H1 (cell line): ENCODE data around the gene PCDHA13. TPM values are rescaled to one million over a fixed set of nuclear protein-coding genes. Genes with fewer than 3 reads are reported as not detected.

Experiments
- CHD2 ChIP-seq: IDR thresholded peaks from 2 replicates; pipeline ENCODE4 v1.6.1; 2012; ENCODE audit warnings: low read length, improper control_type of control experiment
- JUN ChIP-seq: IDR thresholded peaks from 2 replicates; pipeline ENCODE4 v1.6.1; 2011; ENCODE audit warnings: low read depth, mild to moderate bottlenecking, improper control_type of control experiment, low read length
- PHF8 ChIP-seq: fragments of 200-600 bp; sonication (generic); conservative IDR thresholded peaks from 2 replicates; pipeline ENCODE4 v1.7.1; 2012; ENCODE audit warnings: low read depth, mild to moderate bottlenecking, inconsistent platforms, low read length, moderate library complexity
- RXRA ChIP-seq: IDR thresholded peaks from 2 replicates; pipeline ENCODE4 v1.6.1; 2011; ENCODE audit warnings: low read depth, mild to moderate bottlenecking, low read length, moderate library complexity; ENCODE audit not compliant: insufficient read depth
- polyA plus RNA-seq, 7 experiments: library from polyadenylated mRNA; depleted of rRNA in 3 of 7; stranded (reverse) in 5 of 7; unstranded in 2 of 7; fragments of >200 nt in 5 of 7; fragments of 200-250 nt in 2 of 7; gene quantifications; 1 replicate in 5 of 7; 2 replicates in 1 of 7; 4 replicates in 1 of 7; pipeline versions ENCODE4 v1.2.1 to v1.2.3, GENCODE V29; 2011 to 2013; ENCODE audit warnings: missing spikeins in 2 of 7, mixed read lengths in 2 of 7
- total RNA-seq: library from RNA; stranded (reverse); fragmentation: NEBNext Ultra II Directional; extraction: Animal tissue kit (Norgen Biotek cat#: 25700); gene quantifications from 2 replicates; pipeline ENCODE4 v1.2.1, GENCODE V29; 2021

The PCDHA13 gene
- total and polyA plus RNA-seq, 2 of the 8 experiments (the other 6 are each of a cell fraction or from before 2014, with no cell fraction given): 1.2 to 1.3 TPM

GRCh38 chr5:140923601-140924000 is 41.7 kb downstream of the PCDHA13 start (continued):
- TF ChIP-seq PHF8 (no peak), RXRA (no peak), CHD2 (no peak), JUN (no peak)
